H1 (cell line): ENCODE measurements around the gene ANP32B. TPM values are rescaled to one million over a fixed set of nuclear protein-coding genes. Genes with fewer than 3 reads are reported as not detected.

Source experiments
- CTCF ChIA-PET: fragments of 300-600 bp; sonication (Branson Sonifier 250); formaldehyde crosslinking; loops from one replicate; lab custom pipeline; 2021; ENCODE audit not compliant: partially characterized antibody; lab: Charles Lee
- POLR2A ChIA-PET: fragments of 300-600 bp; sonication (Branson Sonifier 250); formaldehyde crosslinking; loops from one replicate; lab custom pipeline; 2021; ENCODE audit warnings: inconsistent platforms; ENCODE audit not compliant: partially characterized antibody; lab: Charles Lee
- DNase-seq, 2 experiments: peaks; one replicate each; pipeline versions ENCODE4 v3.0.0 to v3.0.0-alpha.2; 2010 to 2022; ENCODE audit warnings: low spot score in 2 of 2, low read depth in 1 of 2, mixed read lengths in 1 of 2
- FAIRE-seq: peaks from 2 replicates; lab custom pipeline; 2011; peaks lifted over from hg19 to GRCh38; lab: Jason Lieb, UNC
- H2AFZ ChIP-seq: 2 replicates; pipeline ENCODE4 v1.8.1; 2012; ENCODE audit warnings: low read length, inconsistent platforms
- H2AK5ac ChIP-seq: 2 replicates; pipeline ENCODE4 v1.6.1; 2013; ENCODE audit warnings: low read depth, low read length
- H2BK120ac ChIP-seq: replicated peaks from 2 replicates; pipeline ENCODE3; 2013; ENCODE audit warnings: low read depth, low read length, inconsistent platforms
- H2BK12ac ChIP-seq: 2 replicates; pipeline ENCODE4 v1.6.1; 2013; ENCODE audit warnings: low read depth, low read length
- H2BK15ac ChIP-seq: 2 replicates; pipeline ENCODE4 v1.6.1; 2013; ENCODE audit warnings: low read length
- H2BK20ac ChIP-seq: 2 replicates; pipeline ENCODE4 v1.6.1; 2013; ENCODE audit warnings: low read length
- H2BK5ac ChIP-seq: 2 replicates; pipeline ENCODE4 v1.6.1; 2013; ENCODE audit warnings: low read depth, low read length
- H3K14ac ChIP-seq: 2 replicates; pipeline ENCODE4 v1.6.1; 2013; ENCODE audit warnings: inconsistent platforms; ENCODE audit not compliant: insufficient read length
- H3K18ac ChIP-seq: 2 replicates; pipeline ENCODE4 v1.6.1; 2013; ENCODE audit warnings: low read length; ENCODE audit errors: extremely low read depth
- H3K23ac ChIP-seq: 2 replicates; pipeline ENCODE4 v1.6.1; 2013; ENCODE audit warnings: inconsistent platforms; ENCODE audit not compliant: insufficient read length
- H3K23me2 ChIP-seq: 2 replicates; pipeline ENCODE4 v1.6.1; 2013; ENCODE audit warnings: low read depth, low read length
- H3K27ac ChIP-seq: 2 replicates; pipeline ENCODE4 v1.6.1; 2011; ENCODE audit warnings: low read depth, low read length, inconsistent platforms
- H3K27me3 ChIP-seq, 4 experiments: replicated peaks in 1 of 4; 1 replicate in 1 of 4; 2 replicates in 3 of 4; pipeline versions ENCODE4 v1.6.1 to v1.8.1; 2011 to 2013; ENCODE audit warnings: low read length in 3 of 4, mild to moderate bottlenecking in 3 of 4, inconsistent platforms in 2 of 4, mixed read lengths in 2 of 4, moderate library complexity in 1 of 4; ENCODE audit not compliant: control insufficient read depth in 3 of 4, insufficient read depth in 3 of 4; ENCODE audit errors: extremely low read depth in 1 of 4
- H3K36me3 ChIP-seq, 4 experiments: 2 replicates each; pipeline versions ENCODE4 v1.6.1 to v1.8.1; 2011 to 2013; ENCODE audit warnings: mild to moderate bottlenecking in 4 of 4, low read length in 3 of 4, moderate library complexity in 2 of 4, control low read depth in 1 of 4, inconsistent platforms in 1 of 4; ENCODE audit not compliant: insufficient read depth in 4 of 4, control insufficient read depth in 2 of 4
- H3K4ac ChIP-seq: replicated peaks from 2 replicates; pipeline ENCODE3; 2013; ENCODE audit warnings: low read length, low read depth, mixed read lengths, inconsistent platforms; ENCODE audit not compliant: insufficient read length
- H3K4me1 ChIP-seq, 4 experiments: replicated peaks in 1 of 4; 1 replicate in 1 of 4; 2 replicates in 3 of 4; pipeline versions ENCODE4 v1.6.1 to v1.8.1; 2011 to 2013; ENCODE audit warnings: low read length in 3 of 4, inconsistent platforms in 2 of 4, mixed read lengths in 1 of 4; ENCODE audit not compliant: insufficient read depth in 4 of 4, control insufficient read depth in 3 of 4
- H3K4me2 ChIP-seq, 2 experiments: 2 replicates each; pipeline versions ENCODE4 v1.6.1 to v1.8.1; 2011 to 2013; ENCODE audit warnings: low read depth in 2 of 2, low read length in 2 of 2, control low read depth in 1 of 2, inconsistent platforms in 1 of 2, mild to moderate bottlenecking in 1 of 2; ENCODE audit not compliant: insufficient read depth in 1 of 2
- H3K4me3 ChIP-seq, 4 experiments: fragments of 200-600, 300-600 bp in 1 of 4; sonication (generic), shearing (Covaris generic), sonication (Bioruptor Twin) in 1 of 4; 2 replicates each; pipeline versions ENCODE4 v1.5.1 to v1.8.1; 2011 to 2016; ENCODE audit warnings: low read length in 4 of 4, low read depth in 3 of 4, control low read depth in 2 of 4, inconsistent platforms in 2 of 4, mild to moderate bottlenecking in 2 of 4, mixed read lengths in 1 of 4, moderate library complexity in 1 of 4; ENCODE audit not compliant: insufficient read depth in 2 of 4; ENCODE audit errors: extremely low read depth in 1 of 4
- H3K56ac ChIP-seq: replicated peaks from 2 replicates; pipeline ENCODE3; 2013; ENCODE audit warnings: low read depth, mild to moderate bottlenecking, mixed read lengths, low read length, inconsistent platforms; ENCODE audit not compliant: insufficient read length
- H3K79me1 ChIP-seq: 2 replicates; pipeline ENCODE4 v1.6.1; 2013; ENCODE audit warnings: low read depth, low read length, control low read depth
- H3K79me2 ChIP-seq, 2 experiments: 2 replicates each; pipeline versions ENCODE4 v1.6.1 to v1.8.1; 2012 to 2013; ENCODE audit warnings: low read length in 2 of 2, mild to moderate bottlenecking in 2 of 2, inconsistent platforms in 1 of 2; ENCODE audit not compliant: insufficient read depth in 2 of 2, control insufficient read depth in 1 of 2
- H3K9ac ChIP-seq, 4 experiments: replicated peaks in 1 of 4; 1 replicate in 1 of 4; 2 replicates in 3 of 4; pipeline versions ENCODE4 v1.6.1 to v1.8.1; 2011 to 2013; ENCODE audit warnings: low read depth in 3 of 4, low read length in 3 of 4, control low read depth in 2 of 4, mild to moderate bottlenecking in 2 of 4, moderate library complexity in 2 of 4, inconsistent platforms in 1 of 4; ENCODE audit errors: extremely low read depth in 1 of 4
- H3K9me3 ChIP-seq, 2 experiments: 2 replicates each; pipeline versions ENCODE4 v1.6.1 to v1.8.1; 2012 to 2013; ENCODE audit warnings: mild to moderate bottlenecking in 2 of 2, moderate library complexity in 2 of 2, control low read depth in 1 of 2, inconsistent platforms in 1 of 2, low read depth in 1 of 2, low read length in 1 of 2, mixed read lengths in 1 of 2; ENCODE audit not compliant: insufficient read depth in 2 of 2
- H4K20me1 ChIP-seq, 2 experiments: replicated peaks in 1 of 2; 2 replicates each; pipeline versions ENCODE3 to v1.8.1; 2011 to 2013; ENCODE audit warnings: inconsistent platforms in 2 of 2, low read length in 2 of 2, mild to moderate bottlenecking in 1 of 2; ENCODE audit not compliant: insufficient read depth in 2 of 2, control insufficient read depth in 1 of 2
- H4K5ac ChIP-seq: 2 replicates; pipeline ENCODE4 v1.6.1; 2013; ENCODE audit warnings: low read length, low read depth, mixed read lengths, inconsistent platforms; ENCODE audit not compliant: insufficient read length
- H4K8ac ChIP-seq: 2 replicates; pipeline ENCODE4 v1.8.0; 2013; ENCODE audit warnings: mild to moderate bottlenecking, moderate library complexity, low read length, inconsistent platforms; ENCODE audit not compliant: insufficient read depth; ENCODE audit errors: extremely low read depth
- H4K91ac ChIP-seq: replicated peaks from 2 replicates; pipeline ENCODE3; 2013; ENCODE audit warnings: low read length, mixed read lengths, inconsistent platforms; ENCODE audit not compliant: insufficient read length
- BCL11A ChIP-seq, 2 experiments: IDR thresholded peaks; one replicate each; pipeline ENCODE4 v1.6.1; 2011; ENCODE audit warnings: low read depth in 2 of 2, low read length in 2 of 2, mild to moderate bottlenecking in 2 of 2
- CBX8 ChIP-seq: fragments of 300-800, 300-1000 bp; sonication (generic); IDR thresholded peaks from 2 replicates; pipeline ENCODE4 v1.7.1; 2016; ENCODE audit warnings: low read depth, low read length, borderline replicate concordance
- CHD1 ChIP-seq: IDR thresholded peaks from 2 replicates; pipeline ENCODE4 v1.6.1; 2012; ENCODE audit warnings: low read depth, low read length, improper control_type of control experiment
- CTBP2 ChIP-seq: IDR thresholded peaks from 2 replicates; pipeline ENCODE4 v1.7.0; 2011; ENCODE audit warnings: borderline replicate concordance, mild to moderate bottlenecking, moderate library complexity, mixed read lengths, low read length; ENCODE audit not compliant: insufficient read depth, insufficient read length
- HDAC6 ChIP-seq: IDR thresholded peaks from one replicate; pipeline ENCODE4 v1.7.1; 2012; ENCODE audit warnings: low read depth, mild to moderate bottlenecking, inconsistent platforms, low read length, moderate library complexity
- JUN ChIP-seq: IDR thresholded peaks from 2 replicates; pipeline ENCODE4 v1.6.1; 2011; ENCODE audit warnings: low read depth, mild to moderate bottlenecking, improper control_type of control experiment, low read length
- JUND ChIP-seq: IDR thresholded peaks from 2 replicates; pipeline ENCODE4 v1.6.1; 2011; ENCODE audit warnings: mild to moderate bottlenecking, improper control_type of control experiment, low read length
- POLR2A ChIP-seq, 2 experiments: IDR thresholded peaks; 1 replicate in 1 of 2; 2 replicates in 1 of 2; pipeline ENCODE4 v1.6.1; 2011; ENCODE audit warnings: low read depth in 2 of 2, low read length in 2 of 2, mild to moderate bottlenecking in 2 of 2; ENCODE audit errors: control extremely low read depth in 1 of 2
- SP4 ChIP-seq: IDR thresholded peaks from 2 replicates; pipeline ENCODE4 v1.6.1; 2012; ENCODE audit warnings: low read length, inconsistent platforms
- SUZ12 ChIP-seq: fragments of 200-600 bp; sonication (generic); IDR thresholded peaks from 2 replicates; pipeline ENCODE4 v1.6.1; 2012; ENCODE audit warnings: mild to moderate bottlenecking, inconsistent platforms, low read length, moderate library complexity, mixed read lengths
- USF2 ChIP-seq: IDR thresholded peaks from 2 replicates; pipeline ENCODE4 v1.6.1; 2011; ENCODE audit warnings: low read length, improper control_type of control experiment
- WGBS, 2 experiments: shearing (Covaris generic) in 1 of 2; methylation state at CpG; one replicate each; pipeline versions ENCODE4 v1.1.6 to v1.1.7; 2013 to 2015; ENCODE audit warnings: low lambda C conversion rate in 2 of 2, mixed read lengths in 2 of 2, inconsistent platforms in 1 of 2, low coverage in 1 of 2, missing lambda C conversion rate in 1 of 2; ENCODE audit not compliant: insufficient replicate concordance in 2 of 2, insufficient coverage in 1 of 2, insufficient read length in 1 of 2; ENCODE audit errors: extremely low coverage in 1 of 2, missing lambda C conversion rate in 1 of 2; 5-methylcytosine and 5-hydroxymethylcytosine counted together
- polyA plus RNA-seq, 7 experiments: library from polyadenylated mRNA; depleted of rRNA in 3 of 7; stranded (reverse) in 5 of 7; unstranded in 2 of 7; fragments of >200 nt in 5 of 7; fragments of 200-250 nt in 2 of 7; gene quantifications; 1 replicate in 5 of 7; 2 replicates in 1 of 7; 4 replicates in 1 of 7; pipeline versions ENCODE4 v1.2.1 to v1.2.3, GENCODE V29; 2011 to 2013; ENCODE audit warnings: missing spikeins in 2 of 7, mixed read lengths in 2 of 7
- total RNA-seq: library from RNA; stranded (reverse); fragmentation: NEBNext Ultra II Directional; extraction: Animal tissue kit (Norgen Biotek cat#: 25700); gene quantifications from 2 replicates; pipeline ENCODE4 v1.2.1, GENCODE V29; 2021

ANP32B gene
- total and polyA plus RNA-seq, 2 of the 8 experiments (the other 6 are each of a cell fraction or from before 2014, with no cell fraction given), result 7.6 to 88.1 TPM

GRCh38 chr9:98006127-98006796, 23.1 kb downstream of the ANP32B start:
- Histone ChIP-seq H2AFZ (no peak overlapping the region), H4K20me1 (peaks cover 2 to 7% of the 10 kb centered on the region in 2 experiments), H3K27me3 (no peaks in the 10 kb centered on the region), H3K4ac (no peak overlapping the region), H3K56ac (no peak overlapping the region), H3K23ac (no peak overlapping the region), H3K27ac (no peak overlapping the region), H3K4me3 (no peak overlapping the region), H4K5ac (no peak overlapping the region), H3K9me3 (no peaks in the 10 kb centered on the region), H2BK120ac (no peak overlapping the region)
- WGBS, 2 experiments, result 95% methylated on average over 5 of the region's 5 CpGs; no CpG with 5 or more reads in 1 of the 2 experiments
- no peak for FAIRE-seq
- TF ChIP-seq SP4, result no peak
- no peak for TF ChIP-seq CTBP2
- no peak for TF ChIP-seq BCL11A (IDR thresholded peaks at IDR 0.05; ENCODE audit: low read depth in 2 of 2, low read length in 2 of 2)
- no peak for TF ChIP-seq POLR2A (IDR thresholded peaks at IDR 0.05; ENCODE audit: control extremely low read depth in 1 of 2, low read depth in 2 of 2, low read length in 2 of 2)
- TF ChIP-seq JUND, result no peak
- TF ChIP-seq CHD1, result no peak
- TF ChIP-seq HDAC6, result no peak
- TF ChIP-seq SUZ12, result no peak
- TF ChIP-seq JUN, result no peak
- TF ChIP-seq USF2, result no peak
- no peak for TF ChIP-seq CBX8
- TF ChIP-seq, all 59 proteins: peak for 0
- Histone ChIP-seq H3K23me2 (no peaks in the 10 kb centered on the region), H3K14ac (no peak overlapping the region), H2BK5ac (no peak overlapping the region), H3K79me2 (no peaks in the 10 kb centered on the region), H3K18ac (no peak overlapping the region), H3K9ac (no peak overlapping the region), H3K79me1 (no peaks in the 10 kb centered on the region), H4K91ac (no peak overlapping the region), H2BK20ac (no peak overlapping the region), H3K36me3 (peaks cover 2 to 44% (median 24%) of the 10 kb centered on the region in 4 experiments), H4K8ac (no peak overlapping the region), H2AK5ac (no peak overlapping the region), H3K4me2 (no peak overlapping the region), H3K4me1 (no peaks in the 10 kb centered on the region), H2BK12ac (no peak overlapping the region), H2BK15ac (no peak overlapping the region)
- no peak for DNase-seq
- POLR2A ChIA-PET, result no interaction called here
- CTCF ChIA-PET, result interaction anchor here (0.7 to 2.2 kb wide), 7 partner anchors 9 to 82 kb away, joined by 3 to 8 read pairs (median 3); no protein-coding TSS in a partner anchor
